Muscle of leg (tissue), 11 donors: Measurements from ENCODE around the gene FARP1. TPM values are rescaled to one million over a fixed set of nuclear protein-coding genes. Genes with fewer than 3 reads are reported as not detected.

Experiments used
- DNase-seq: peaks from one replicate; pipeline ENCODE4 v3.0.0; 2013
- H3K27ac ChIP-seq: one replicate; pipeline ENCODE4 v1.5.1; 2013; ENCODE audit warnings: mild to moderate bottlenecking, low read length, control low read depth
- H3K27me3 ChIP-seq: one replicate; pipeline ENCODE4 v1.6.1; 2013; ENCODE audit warnings: low read length; ENCODE audit not compliant: control insufficient read depth, insufficient read depth
- H3K36me3 ChIP-seq: one replicate; pipeline ENCODE4 v1.6.1; 2013; ENCODE audit warnings: low read length; ENCODE audit not compliant: control insufficient read depth, insufficient read depth
- H3K4me1 ChIP-seq: one replicate; pipeline ENCODE4 v1.6.1; 2013; ENCODE audit warnings: low read length; ENCODE audit not compliant: control insufficient read depth, insufficient read depth
- H3K4me3 ChIP-seq: one replicate; pipeline ENCODE4 v1.5.1; 2013; ENCODE audit warnings: low read length, control low read depth
- H3K9me3 ChIP-seq: replicated peaks from 2 replicates; pipeline ENCODE4 v1.6.1; 2013; ENCODE audit warnings: low read depth, low read length; ENCODE audit not compliant: control insufficient read depth
- WGBS: methylation state at CpG from one replicate; pipeline ENCODE4 v1.1.5; 2013; ENCODE audit warnings: missing lambda C conversion rate; ENCODE audit not compliant: insufficient coverage; 5-methylcytosine and 5-hydroxymethylcytosine counted together
- polyA plus RNA-seq, 8 donors: library from polyadenylated mRNA; unstranded; fragments of 120-200 nt; gene quantifications; one replicate each; pipeline versions ENCODE4 v1.2.1 to v1.2.3, GENCODE V29; 2013; ENCODE audit warnings: inconsistent platforms in 1 of 8, low replicate concordance in 1 of 8; ENCODE audit not compliant: insufficient read length in 8 of 8, insufficient read depth in 1 of 8
- total RNA-seq: library from RNA; stranded (reverse); fragments of 120-200 nt; gene quantifications from one replicate; pipeline ENCODE4 v1.2.4, GENCODE V29; 2013

The FARP1 gene
- total and polyA plus RNA-seq, 9 donors: 37.8 to 90.7 (median 74.3) TPM

GRCh38 chr13:98335721-98336120 is 192.8 kb downstream of the FARP1 start:
- H3K4me3 ChIP-seq: no peak overlapping the region
- H3K27ac ChIP-seq: no peak overlapping the region
- H3K9me3 ChIP-seq: no peaks in the 10 kb centered on the region
- 95% methylated on average over 3 of the region's 4 CpGs for WGBS
- no peaks in the 10 kb centered on the region for H3K36me3 ChIP-seq
- H3K4me1 ChIP-seq: no peaks in the 10 kb centered on the region
- no peak for DNase-seq
- no peaks in the 10 kb centered on the region for H3K27me3 ChIP-seq

- Histone ChIP-seq H3K36me3 (no peaks in the 10 kb centered on the region), H3K27me3 (no peaks in the 10 kb centered on the region), H3K27ac (no peak overlapping the region), H3K9me3 (no peaks in the 10 kb centered on the region), H3K4me1 (no peaks in the 10 kb centered on the region), H3K4me3 (no peak overlapping the region)
- 100% methylated on average over 2 of the region's 5 CpGs for WGBS
- no peak for DNase-seq
These were observed 195.4 kb downstream of the FARP1 start for GRCh38 chr13:98338310-98338709.

- 80% methylated on average over 1 of the region's 8 CpGs for WGBS
- H3K4me3 ChIP-seq: no peak overlapping the region
- DNase-seq: no peak
These were observed 197.0 kb downstream of the FARP1 start for GRCh38 chr13:98339684-98340425.

DNA sequence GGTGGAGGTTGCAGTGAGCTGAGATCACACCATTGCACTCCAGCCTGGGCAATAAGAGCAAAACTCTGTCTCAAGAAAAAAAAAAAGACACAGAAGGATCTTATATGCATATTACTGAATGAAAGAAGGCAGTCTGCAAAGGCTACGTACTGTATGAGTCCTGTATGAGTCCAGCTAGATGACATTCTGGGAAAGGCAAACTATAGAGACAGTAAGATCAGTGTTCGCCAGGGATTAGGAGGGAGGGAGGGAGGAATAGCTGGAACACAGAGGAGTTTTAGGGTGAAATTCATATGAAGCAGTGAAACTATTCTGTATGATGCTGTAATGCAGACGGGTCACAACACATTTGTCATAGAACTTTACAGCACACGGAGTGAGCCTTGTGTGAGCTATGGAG is 200.1 kb downstream of the FARP1 start:
- H3K36me3 ChIP-seq: no peaks in the 10 kb centered on the region
- DNase-seq: no peak
- 85% methylated on average over 2 of the region's 4 CpGs for WGBS
- H3K4me1 ChIP-seq: no peaks in the 10 kb centered on the region
- H3K4me3 ChIP-seq: no peak overlapping the region
- H3K9me3 ChIP-seq: no peaks in the 10 kb centered on the region
- no peaks in the 10 kb centered on the region for H3K27me3 ChIP-seq
- no peak overlapping the region for H3K27ac ChIP-seq

More at GRCh38 chr13:98339684-98340425, 197.0 kb downstream of the FARP1 start:
- no peaks in the 10 kb centered on the region for H3K36me3 ChIP-seq
- no peak overlapping the region for H3K27ac ChIP-seq
- H3K4me1 ChIP-seq: no peaks in the 10 kb centered on the region
- no peaks in the 10 kb centered on the region for H3K9me3 ChIP-seq
- H3K27me3 ChIP-seq: no peaks in the 10 kb centered on the region

GRCh38 chr13:98343461-98343860 is 200.6 kb downstream of the FARP1 start:
- WGBS: 85% methylated on average over 7 of the region's 10 CpGs
- H3K4me1 ChIP-seq: peaks cover 4% of the 10 kb centered on the region
- no peak overlapping the region for H3K4me3 ChIP-seq
- H3K27ac ChIP-seq: no peak overlapping the region
- no peaks in the 10 kb centered on the region for H3K27me3 ChIP-seq
- no peaks in the 10 kb centered on the region for H3K36me3 ChIP-seq
- DNase-seq: no peak
- no peaks in the 10 kb centered on the region for H3K9me3 ChIP-seq

- no peaks in the 10 kb centered on the region for H3K9me3 ChIP-seq
- peaks cover 4% of the 10 kb centered on the region for H3K4me1 ChIP-seq
- DNase-seq: no peak
- H3K36me3 ChIP-seq: no peaks in the 10 kb centered on the region
- no peak overlapping the region for H3K4me3 ChIP-seq
- H3K27me3 ChIP-seq: no peaks in the 10 kb centered on the region
- no peak overlapping the region for H3K27ac ChIP-seq
- WGBS: 85% methylated on average over 8 of the region's 10 CpGs
These were observed 201.5 kb downstream of the FARP1 start for GRCh38 chr13:98344392-98344791.

DNA sequence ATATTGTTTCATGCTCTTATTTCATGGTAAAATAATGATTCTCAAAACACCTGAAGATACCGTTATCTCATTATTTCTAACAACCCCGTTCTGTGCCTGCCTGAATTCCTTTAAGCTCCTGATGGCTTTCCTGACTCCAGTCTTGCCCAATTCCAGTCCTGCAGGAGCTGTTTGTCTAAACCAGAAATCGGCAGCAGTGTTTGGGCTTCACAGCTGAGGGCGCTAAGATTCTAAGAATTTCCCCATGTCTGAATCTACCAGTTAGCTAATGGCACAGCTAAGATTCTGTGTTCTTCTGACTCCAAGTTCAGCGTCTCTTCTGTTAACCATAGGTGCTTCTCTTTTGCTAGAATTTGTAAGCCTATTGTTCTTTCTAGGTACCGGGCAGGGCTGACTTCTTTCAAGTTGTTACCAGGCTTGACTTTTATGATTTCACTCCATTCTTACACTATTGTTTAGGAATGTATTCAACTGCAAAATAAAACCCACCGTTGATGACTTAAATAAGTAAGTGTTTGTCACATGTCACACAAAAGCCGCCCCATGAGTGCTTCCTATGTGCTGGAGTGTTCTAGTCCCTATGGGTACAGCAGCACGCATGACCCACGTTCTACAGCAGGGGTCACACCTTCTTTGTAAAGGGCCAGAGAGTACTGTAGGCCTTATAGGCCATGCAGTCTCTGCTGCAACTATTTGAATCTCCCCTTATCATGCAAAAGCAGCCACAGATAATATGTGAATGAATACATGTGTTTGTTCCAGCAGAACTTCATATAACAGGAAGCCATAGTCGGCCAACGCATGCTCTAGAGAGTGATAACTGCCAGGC is 202.4 kb downstream of the FARP1 start:
- Histone ChIP-seq H3K36me3 (no peaks in the 10 kb centered on the region), H3K27ac (no peak overlapping the region), H3K9me3 (no peaks in the 10 kb centered on the region), H3K27me3 (no peaks in the 10 kb centered on the region), H3K4me1 (peaks cover 4% of the 10 kb centered on the region), H3K4me3 (no peak overlapping the region)
- no peak for DNase-seq
- whole genome bisulfite sequencing: 72% methylated on average over 9 of the region's 12 CpGs

- H3K27ac ChIP-seq: no peak overlapping the region
- no peak for DNase-seq
- 93% methylated on average over 4 of the region's 10 CpGs for WGBS
- no peaks in the 10 kb centered on the region for H3K36me3 ChIP-seq
- no peak overlapping the region for H3K4me3 ChIP-seq
- H3K27me3 ChIP-seq: no peaks in the 10 kb centered on the region
- H3K4me1 ChIP-seq: peaks cover 4% of the 10 kb centered on the region
- H3K9me3 ChIP-seq: no peaks in the 10 kb centered on the region
These were observed 204.2 kb downstream of the FARP1 start for GRCh38 chr13:98346904-98347636.

- Histone ChIP-seq H3K27ac (no peak overlapping the region), H3K27me3 (no peaks in the 10 kb centered on the region), H3K4me3 (no peak overlapping the region), H3K9me3 (no peaks in the 10 kb centered on the region), H3K36me3 (no peaks in the 10 kb centered on the region), H3K4me1 (peaks cover 4% of the 10 kb centered on the region)
- DNase-seq: no peak
- no CpG with 5 or more reads among the region's 1 CpG for WGBS
These were observed 204.9 kb downstream of the FARP1 start for GRCh38 chr13:98347756-98348155.
